ENCODE data around the gene CALB2.
"Not testable (repeated sequence)": the region's sequence is repeated elsewhere in the genome, so short reads cannot be mapped to it uniquely, and the experiment has no call there.

Gene CALB2, protein sequence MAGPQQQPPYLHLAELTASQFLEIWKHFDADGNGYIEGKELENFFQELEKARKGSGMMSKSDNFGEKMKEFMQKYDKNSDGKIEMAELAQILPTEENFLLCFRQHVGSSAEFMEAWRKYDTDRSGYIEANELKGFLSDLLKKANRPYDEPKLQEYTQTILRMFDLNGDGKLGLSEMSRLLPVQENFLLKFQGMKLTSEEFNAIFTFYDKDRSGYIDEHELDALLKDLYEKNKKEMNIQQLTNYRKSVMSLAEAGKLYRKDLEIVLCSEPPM

DNA sequence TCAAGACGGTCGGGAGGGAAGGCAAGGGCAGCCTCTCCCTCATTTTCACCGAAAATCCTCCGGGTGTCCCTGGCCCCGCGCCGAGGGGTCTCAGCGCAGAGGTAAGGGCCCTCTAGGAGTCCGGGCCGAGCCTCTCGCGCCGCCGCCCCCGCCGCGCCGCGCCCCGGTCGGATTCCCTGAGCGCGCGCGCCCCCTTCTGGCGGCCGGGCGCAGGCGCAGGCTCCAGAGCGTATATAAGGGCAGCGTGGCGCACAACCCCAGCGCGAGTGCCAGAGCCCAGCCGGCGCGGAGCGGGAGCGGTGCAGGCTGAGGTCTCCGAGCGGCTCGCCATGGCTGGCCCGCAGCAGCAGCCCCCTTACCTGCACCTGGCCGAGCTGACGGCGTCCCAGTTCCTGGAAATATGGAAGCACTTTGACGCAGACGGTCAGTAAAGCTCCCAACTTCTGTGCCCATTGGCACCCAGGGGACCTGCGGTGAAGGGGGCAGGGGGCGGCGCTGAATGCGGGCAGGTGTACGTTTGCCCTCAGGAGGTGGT, at the start of gene CALB2:
Gene CALB2, plus strand, starts transcription at position 260 of the 535 bp plus-strand sequence. Its CDS starts 70 bp downstream, at position 330.
- H3K4me3 ChIP-seq (ENCODE audit: low read length), result peak within 1 kb of the TSS; percentile 49

GRCh38 chr16:71311553-71312158, 46.9 kb upstream of the CALB2 start:
- TF ChIP-seq, protein P1, sequence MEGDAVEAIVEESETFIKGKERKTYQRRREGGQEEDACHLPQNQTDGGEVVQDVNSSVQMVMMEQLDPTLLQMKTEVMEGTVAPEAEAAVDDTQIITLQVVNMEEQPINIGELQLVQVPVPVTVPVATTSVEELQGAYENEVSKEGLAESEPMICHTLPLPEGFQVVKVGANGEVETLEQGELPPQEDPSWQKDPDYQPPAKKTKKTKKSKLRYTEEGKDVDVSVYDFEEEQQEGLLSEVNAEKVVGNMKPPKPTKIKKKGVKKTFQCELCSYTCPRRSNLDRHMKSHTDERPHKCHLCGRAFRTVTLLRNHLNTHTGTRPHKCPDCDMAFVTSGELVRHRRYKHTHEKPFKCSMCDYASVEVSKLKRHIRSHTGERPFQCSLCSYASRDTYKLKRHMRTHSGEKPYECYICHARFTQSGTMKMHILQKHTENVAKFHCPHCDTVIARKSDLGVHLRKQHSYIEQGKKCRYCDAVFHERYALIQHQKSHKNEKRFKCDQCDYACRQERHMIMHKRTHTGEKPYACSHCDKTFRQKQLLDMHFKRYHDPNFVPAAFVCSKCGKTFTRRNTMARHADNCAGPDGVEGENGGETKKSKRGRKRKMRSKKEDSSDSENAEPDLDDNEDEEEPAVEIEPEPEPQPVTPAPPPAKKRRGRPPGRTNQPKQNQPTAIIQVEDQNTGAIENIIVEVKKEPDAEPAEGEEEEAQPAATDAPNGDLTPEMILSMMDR (conservative IDR thresholded peaks at IDR 0.05; ENCODE audit: low read length), result peak; percentile 76
- peak; percentile 2 for DNase-seq (ENCODE audit: low read depth)

More for the DNA sequence above, at the start of gene CALB2:
- TF ChIP-seq, protein P1 (conservative IDR thresholded peaks at IDR 0.05; ENCODE audit: low read length), result peak; percentile 45
- DNase-seq (ENCODE audit: low read depth), result peak; percentile 42

GRCh38 chr16:71313591-71313990, 44.9 kb upstream of the CALB2 start:
- H3K4me3 ChIP-seq (ENCODE audit: low read length); DNase-seq (ENCODE audit: low read depth): not testable (repeated sequence)

More at GRCh38 chr16:71311553-71312158, 46.9 kb upstream of the CALB2 start:
- H3K4me3 ChIP-seq (ENCODE audit: low read length), result no peak overlapping the region

- no peak overlapping the region for H3K4me3 ChIP-seq (ENCODE audit: low read length)
- no peak for DNase-seq (ENCODE audit: low read depth)
- TF ChIP-seq, protein P1 (conservative IDR thresholded peaks at IDR 0.05; ENCODE audit: low read length), result no peak
These were observed 43.3 kb upstream of the CALB2 start for GRCh38 chr16:71315269-71315668.

GRCh38 chr16:71319999-71320398, 38.5 kb upstream of the CALB2 start:
- no peak for DNase-seq (ENCODE audit: low read depth)
- H3K4me3 ChIP-seq (ENCODE audit: low read length), result no peak overlapping the region
- TF ChIP-seq, protein P1 (conservative IDR thresholded peaks at IDR 0.05; ENCODE audit: low read length), result no peak

GRCh38 chr16:71327720-71328119, 30.8 kb upstream of the CALB2 start:
- H3K4me3 ChIP-seq (ENCODE audit: low read length), result no peak overlapping the region
- TF ChIP-seq, protein P1 (conservative IDR thresholded peaks at IDR 0.05; ENCODE audit: low read length), result no peak
- no peak for DNase-seq (ENCODE audit: low read depth)

DNA sequence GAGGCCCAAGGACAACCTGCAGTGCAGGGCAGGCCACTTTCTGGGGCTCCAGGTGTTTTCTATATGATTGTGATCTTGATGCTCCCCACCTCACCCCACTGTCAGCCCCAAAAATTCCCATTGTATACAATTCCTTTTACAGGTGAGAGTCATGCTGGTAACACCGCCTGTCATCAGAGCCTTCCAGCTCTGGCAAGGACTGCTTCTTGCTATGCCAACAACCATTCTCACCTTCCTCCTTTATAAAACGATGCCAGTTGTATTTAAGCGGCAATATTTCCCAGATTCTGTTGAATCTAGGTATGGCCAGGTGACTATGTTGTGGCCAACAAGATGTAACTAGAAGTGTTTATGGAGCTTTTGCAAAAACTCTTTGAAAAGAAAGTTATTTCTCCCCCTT, 30.4 kb upstream of the CALB2 start:
- TF ChIP-seq, protein P1 (conservative IDR thresholded peaks at IDR 0.05; ENCODE audit: low read length), result no peak
- DNase-seq (ENCODE audit: low read depth), result no peak
- H3K4me3 ChIP-seq (ENCODE audit: low read length), result no peak overlapping the region
